ENCODE measurements around the gene CENPN. TPM values are rescaled to one million over a fixed set of nuclear protein-coding genes. Genes with fewer than 3 reads are reported as not detected.
A peak's percentile ranks its signal among the peaks of the same experiment; 100 is the strongest.

The CENPN gene
- total RNA-seq, 1 experiment from 2014 or later = 105 TPM

- CTCF ChIA-PET = no interaction called here
- no peak overlapping the region for H3K27ac Mint-ChIP-seq (ENCODE audit: unreplicated experiment)
- no peak for DNase-seq
Measured at GRCh38 chr16:80984124-80984892, 22.7 kb upstream of the CENPN start.

GRCh38 chr16:80985611-80986010 lies 21.4 kb upstream of the CENPN start:
- peaks cover 27% of the 10 kb centered on the region for H3K4me1 ChIP-seq
- POLR2A ChIA-PET = interaction anchor here (0.6 to 0.7 kb wide), 2 partner anchors 8 to 19 kb away, joined by 3 to 4 read pairs; no protein-coding TSS in a partner anchor
- BruUV-seq (replicated peaks) = no TSS peak
- no peaks in the 10 kb centered on the region for H3K27me3 Mint-ChIP-seq (ENCODE audit: insufficient read depth, unreplicated experiment)
- no peaks in the 10 kb centered on the region for H3K9me3 ChIP-seq
- intact Hi-C loops (cut with micrococcal nuclease; ENCODE audit: unreplicated experiment) = no loop called here
- no peaks in the 10 kb centered on the region for H3K36me3 ChIP-seq (ENCODE audit: control insufficient read depth, insufficient read depth, low read length)
- CTCF ChIA-PET = interaction anchor here (0.6 to 1.3 kb wide), 5 partner anchors 11 to 196 kb away, joined by 3 to 10 read pairs (median 4); partner anchors contain the start of genes ATMIN and C16orf46
- no peak overlapping the region for H3K4me3 ChIP-seq (ENCODE audit: low read depth, low read length)
- peaks cover 11% of the 10 kb centered on the region for H3K36me3 Mint-ChIP-seq (ENCODE audit: insufficient read depth, unreplicated experiment)
- TF ChIP-seq, protein P1, sequence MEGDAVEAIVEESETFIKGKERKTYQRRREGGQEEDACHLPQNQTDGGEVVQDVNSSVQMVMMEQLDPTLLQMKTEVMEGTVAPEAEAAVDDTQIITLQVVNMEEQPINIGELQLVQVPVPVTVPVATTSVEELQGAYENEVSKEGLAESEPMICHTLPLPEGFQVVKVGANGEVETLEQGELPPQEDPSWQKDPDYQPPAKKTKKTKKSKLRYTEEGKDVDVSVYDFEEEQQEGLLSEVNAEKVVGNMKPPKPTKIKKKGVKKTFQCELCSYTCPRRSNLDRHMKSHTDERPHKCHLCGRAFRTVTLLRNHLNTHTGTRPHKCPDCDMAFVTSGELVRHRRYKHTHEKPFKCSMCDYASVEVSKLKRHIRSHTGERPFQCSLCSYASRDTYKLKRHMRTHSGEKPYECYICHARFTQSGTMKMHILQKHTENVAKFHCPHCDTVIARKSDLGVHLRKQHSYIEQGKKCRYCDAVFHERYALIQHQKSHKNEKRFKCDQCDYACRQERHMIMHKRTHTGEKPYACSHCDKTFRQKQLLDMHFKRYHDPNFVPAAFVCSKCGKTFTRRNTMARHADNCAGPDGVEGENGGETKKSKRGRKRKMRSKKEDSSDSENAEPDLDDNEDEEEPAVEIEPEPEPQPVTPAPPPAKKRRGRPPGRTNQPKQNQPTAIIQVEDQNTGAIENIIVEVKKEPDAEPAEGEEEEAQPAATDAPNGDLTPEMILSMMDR (IDR thresholded peaks at IDR 0.05; ENCODE audit: insufficient read depth in 1 of 2, low read depth in 1 of 2, low read length in 1 of 2, severe bottlenecking in 1 of 2, unreplicated experiment in 1 of 2) = no peak
- peak overlapping the region; percentile 37 for H3K27ac Mint-ChIP-seq (ENCODE audit: unreplicated experiment)
- no peaks in the 10 kb centered on the region for H3K27me3 ChIP-seq (replicated peaks; ENCODE audit: control insufficient read depth, insufficient read depth, low read length)
- no peaks in the 10 kb centered on the region for H3K9me3 Mint-ChIP-seq (ENCODE audit: unreplicated experiment)
- peaks cover 41% of the 10 kb centered on the region for H3K4me1 Mint-ChIP-seq (ENCODE audit: low read depth, unreplicated experiment)
- no peak overlapping the region for H3K4me3 Mint-ChIP-seq (ENCODE audit: unreplicated experiment)
- DNase-seq = no peak

More at GRCh38 chr16:80984124-80984892, 22.7 kb upstream of the CENPN start:
- H3K4me1 ChIP-seq = peaks cover 22% of the 10 kb centered on the region
- no TSS peak for BruUV-seq (replicated peaks)
- no peak overlapping the region for H3K4me3 ChIP-seq (ENCODE audit: low read depth, low read length)
- intact Hi-C loops (cut with micrococcal nuclease; ENCODE audit: unreplicated experiment) = no loop called here
- no peaks in the 10 kb centered on the region for H3K9me3 ChIP-seq
- POLR2A ChIA-PET = no interaction called here
- H3K36me3 Mint-ChIP-seq (ENCODE audit: insufficient read depth, unreplicated experiment) = peaks cover 17% of the 10 kb centered on the region
- H3K27me3 Mint-ChIP-seq (ENCODE audit: insufficient read depth, unreplicated experiment) = no peaks in the 10 kb centered on the region
- peaks cover 28% of the 10 kb centered on the region for H3K4me1 Mint-ChIP-seq (ENCODE audit: low read depth, unreplicated experiment)
- TF ChIP-seq, protein P1 (IDR thresholded peaks at IDR 0.05; ENCODE audit: insufficient read depth in 1 of 2, low read depth in 1 of 2, low read length in 1 of 2, severe bottlenecking in 1 of 2, unreplicated experiment in 1 of 2) = no peak
- no peaks in the 10 kb centered on the region for H3K27me3 ChIP-seq (replicated peaks; ENCODE audit: control insufficient read depth, insufficient read depth, low read length)
- H3K9me3 Mint-ChIP-seq (ENCODE audit: unreplicated experiment) = no peaks in the 10 kb centered on the region
- peaks cover 2% of the 10 kb centered on the region; the same call in 1 of the 2 replicates for H3K36me3 ChIP-seq (ENCODE audit: control insufficient read depth, insufficient read depth, low read length)
- no peak overlapping the region for H3K4me3 Mint-ChIP-seq (ENCODE audit: unreplicated experiment)

- peaks cover 12% of the 10 kb centered on the region for H3K36me3 Mint-ChIP-seq (ENCODE audit: insufficient read depth, unreplicated experiment)
- intact Hi-C loops (cut with micrococcal nuclease; ENCODE audit: unreplicated experiment) = no loop called here
- Histone ChIP-seq H3K4me3 (ENCODE audit: low read depth, low read length) (no peak overlapping the region), H3K36me3 (ENCODE audit: control insufficient read depth, insufficient read depth, low read length) (0 out of 2 replicates have a peak, but pooled peaks cover 1% of the 10 kb centered on the region), H3K27me3 (replicated peaks; ENCODE audit: control insufficient read depth, insufficient read depth, low read length) (no peaks in the 10 kb centered on the region), H3K9me3 (no peaks in the 10 kb centered on the region), H3K4me1 (peaks cover 28% of the 10 kb centered on the region)
- H3K4me3 Mint-ChIP-seq (ENCODE audit: unreplicated experiment) = no peak overlapping the region
- no peaks in the 10 kb centered on the region for H3K27me3 Mint-ChIP-seq (ENCODE audit: insufficient read depth, unreplicated experiment)
- no peak overlapping the region for H3K27ac Mint-ChIP-seq (ENCODE audit: unreplicated experiment)
- H3K4me1 Mint-ChIP-seq (ENCODE audit: low read depth, unreplicated experiment) = peaks cover 47% of the 10 kb centered on the region
- H3K9me3 Mint-ChIP-seq (ENCODE audit: unreplicated experiment) = no peaks in the 10 kb centered on the region
- ChIA-PET CTCF (interaction anchor here (0.7 kb wide), 1 partner anchor 195 kb away, joined by 6 read pairs; no protein-coding TSS in a partner anchor), POLR2A (no interaction called here)
- no TSS peak for BruUV-seq (replicated peaks)
- DNase-seq = no peak
- TF ChIP-seq, protein P1 (IDR thresholded peaks at IDR 0.05; ENCODE audit: insufficient read depth in 1 of 2, low read depth in 1 of 2, low read length in 1 of 2, severe bottlenecking in 1 of 2, unreplicated experiment in 1 of 2) = no peak
Measured at GRCh38 chr16:80986557-80986956, 20.5 kb upstream of the CENPN start.

Data from Caco-2 (cell line).